Endothelial cell of umbilical vein (primary cell): ENCODE data around the gene ZBTB9. TPM values are rescaled to one million over a fixed set of nuclear protein-coding genes. Genes with fewer than 3 reads are reported as not detected.
"Not testable (repeated sequence)": the region's sequence is repeated elsewhere in the genome, so short reads cannot be mapped to it uniquely, and the experiment has no call there.

Source experiments
- BruUV-seq: library from RNA; stranded (reverse); fragments of 400-500 nt; replicated peaks from 2 replicates; lab custom pipeline; 2021; lab: Mats Ljungman, UMichigan
- CTCF ChIA-PET: fragments of 300-600, 350-600 bp; sonication (Branson Sonifier 250); formaldehyde crosslinking; loops from one replicate; lab custom pipeline; 2021; ENCODE audit warnings: antibody characterized with exemption, inconsistent platforms; lab: Charles Lee
- POLR2A ChIA-PET: fragments of 300-600, 350-600 bp; sonication (Branson Sonifier 250); formaldehyde crosslinking; loops from one replicate; lab custom pipeline; 2021; ENCODE audit warnings: antibody characterized with exemption, inconsistent platforms; lab: Charles Lee
- DNase-seq: peaks from one replicate; pipeline ENCODE4 v3.0.0-alpha.2; 2011; ENCODE audit warnings: low read depth, low spot score
- FAIRE-seq: peaks from 2 replicates; lab custom pipeline; 2011; peaks lifted over from hg19 to GRCh38; lab: Jason Lieb, UNC
- H2AFZ ChIP-seq: 2 replicates; pipeline ENCODE4 v1.6.0; 2012; ENCODE audit warnings: low read depth, low read length, control low read depth, inconsistent platforms
- H3K27ac ChIP-seq: 2 replicates; pipeline ENCODE4 v1.5.1; 2011; ENCODE audit warnings: low read depth, mild to moderate bottlenecking, control low read depth, low read length, moderate library complexity; ENCODE audit not compliant: insufficient read depth
- H3K27me3 ChIP-seq, 2 experiments: 2 replicates each; pipeline versions ENCODE4 v1.6.0 to v1.6.1; 2011; ENCODE audit warnings: low read length in 2 of 2, mixed read lengths in 1 of 2; ENCODE audit not compliant: control insufficient read depth in 2 of 2, insufficient read depth in 2 of 2
- H3K36me3 ChIP-seq, 2 experiments: 2 replicates in 1 of 2; 3 replicates in 1 of 2; pipeline ENCODE4 v1.5.1; 2011; ENCODE audit warnings: low read length in 2 of 2, mild to moderate bottlenecking in 1 of 2, moderate library complexity in 1 of 2; ENCODE audit not compliant: control insufficient read depth in 2 of 2, insufficient read depth in 2 of 2; ENCODE audit errors: extremely low read depth in 1 of 2
- H3K4me1 ChIP-seq: 3 replicates; pipeline ENCODE4 v1.5.1; 2011; ENCODE audit warnings: mild to moderate bottlenecking, low read length; ENCODE audit not compliant: control insufficient read depth, insufficient read depth; ENCODE audit errors: extremely low read depth
- H3K4me2 ChIP-seq: 2 replicates; pipeline ENCODE4 v1.6.1; 2011; ENCODE audit warnings: low read length, control low read depth, mixed read lengths; ENCODE audit not compliant: insufficient read depth
- H3K4me3 ChIP-seq, 3 experiments: fragments of 200-600 bp in 1 of 3; sonication (generic), shearing (Covaris generic) in 1 of 3; replicated peaks in 1 of 3; 2 replicates each; pipeline ENCODE4 v1.5.1; 2011 to 2016; ENCODE audit warnings: control low read depth in 3 of 3, low read length in 3 of 3, mild to moderate bottlenecking in 2 of 3, inconsistent platforms in 1 of 3, low read depth in 1 of 3, moderate library complexity in 1 of 3; ENCODE audit not compliant: insufficient read depth in 1 of 3
- H3K79me2 ChIP-seq: 2 replicates; pipeline ENCODE4 v1.6.0; 2012; ENCODE audit warnings: low read length, inconsistent platforms; ENCODE audit not compliant: control insufficient read depth, insufficient read depth
- H3K9ac ChIP-seq: replicated peaks from 2 replicates; pipeline ENCODE3; 2011; ENCODE audit warnings: low read length, control low read depth; ENCODE audit not compliant: insufficient read depth; ENCODE audit errors: extremely low read depth
- H3K9me1 ChIP-seq: replicated peaks from 3 replicates; pipeline ENCODE4 v1.6.0; 2011; ENCODE audit warnings: mild to moderate bottlenecking, low read length; ENCODE audit not compliant: control insufficient read depth, insufficient read depth; ENCODE audit errors: extremely low read depth
- H3K9me3 ChIP-seq: replicated peaks from 2 replicates; pipeline ENCODE4 v1.5.1; 2012; ENCODE audit warnings: low read length, inconsistent platforms; ENCODE audit not compliant: control insufficient read depth, insufficient read depth
- H4K20me1 ChIP-seq: replicated peaks from 2 replicates; pipeline ENCODE3; 2011; ENCODE audit warnings: mild to moderate bottlenecking, low read length; ENCODE audit not compliant: control insufficient read depth, insufficient read depth; ENCODE audit errors: extremely low read depth
- EZH2 ChIP-seq: IDR thresholded peaks from 2 replicates; pipeline ENCODE4 v1.6.1; 2012; ENCODE audit warnings: borderline replicate concordance, low read depth, mild to moderate bottlenecking, moderate library complexity, low read length, inconsistent platforms; ENCODE audit not compliant: severe bottlenecking
- FOS ChIP-seq: IDR thresholded peaks from 2 replicates; pipeline ENCODE4 v1.6.1; 2011; ENCODE audit warnings: mild to moderate bottlenecking, low read length, moderate library complexity, borderline replicate concordance; ENCODE audit not compliant: insufficient read depth
- GATA2 ChIP-seq: IDR thresholded peaks from 2 replicates; pipeline ENCODE4 v1.7.0; 2011; ENCODE audit warnings: low read depth, mild to moderate bottlenecking, moderate library complexity, mixed read lengths, low read length; ENCODE audit not compliant: insufficient read length, insufficient read depth
- JUN ChIP-seq: IDR thresholded peaks from 2 replicates; pipeline ENCODE4 v1.6.1; 2011; ENCODE audit warnings: borderline replicate concordance, low read depth; ENCODE audit not compliant: insufficient read length, insufficient read depth
- MYC ChIP-seq: IDR thresholded peaks from one replicate; pipeline ENCODE4 v1.6.1; 2011; ENCODE audit warnings: mild to moderate bottlenecking, low read depth, low read length
- POLR2A ChIP-seq: IDR thresholded peaks from 2 replicates; pipeline ENCODE4 v1.6.1; 2012; ENCODE audit warnings: low read depth, mild to moderate bottlenecking, control low read depth, low read length
- POLR2AphosphoS5 ChIP-seq: IDR thresholded peaks from 2 replicates; pipeline ENCODE4 v1.6.1; 2012; ENCODE audit warnings: low read depth, mild to moderate bottlenecking, control low read depth, low read length, moderate library complexity; ENCODE audit not compliant: insufficient read depth
- dilution Hi-C: fragments of 300-500 bp; cut with MboI; formaldehyde crosslinking; loops from one replicate; pipeline ENCODE4 v1.15.0; 2019; ENCODE audit warnings: low sequenced_read_pairs; ENCODE audit not compliant: extremely low pct_ligation_motif_present
- intact Hi-C: fragments of 100-400 bp; cut with micrococcal nuclease; formaldehyde crosslinking; loops from one replicate; pipeline ENCODE4 v1.10.0; 2022
- polyA plus RNA-seq, 4 experiments: library from polyadenylated mRNA; depleted of rRNA in 3 of 4; stranded (reverse) in 3 of 4; unstranded in 1 of 4; fragments of >200 nt; gene quantifications; 2 replicates each; pipeline versions ENCODE4 v1.2.1 to v1.2.3, GENCODE V29; 2011 to 2012; ENCODE audit warnings: missing spikeins in 1 of 4
- total RNA-seq: library from RNA; stranded (reverse); gene quantifications from 2 replicates; pipeline ENCODE4 v1.2.3, GENCODE V29; 2021
- TF ChIP-seq, protein P1 (sequence below): IDR thresholded peaks from 2 replicates; pipeline ENCODE4 v1.6.1; 2011; ENCODE audit not compliant: insufficient read depth, insufficient read length
- TF ChIP-seq, protein P2 (sequence below), 2 donors: IDR thresholded peaks; 1 replicate in 1 of 2; 2 replicates in 1 of 2; pipeline ENCODE4 v1.5.1; 2011; ENCODE audit warnings: low read length in 2 of 2, mild to moderate bottlenecking in 2 of 2, moderate library complexity in 2 of 2, control low read depth in 1 of 2, inconsistent platforms in 1 of 2, low read depth in 1 of 2; ENCODE audit not compliant: insufficient read depth in 1 of 2; ENCODE audit errors: extremely low read depth in 1 of 2

ZBTB9 gene
- total and polyA plus RNA-seq, 2 donors (not counting 3 experiments of a cell fraction or from before 2014, with no cell fraction given), result 4.7 to 8.0 TPM

DNA sequence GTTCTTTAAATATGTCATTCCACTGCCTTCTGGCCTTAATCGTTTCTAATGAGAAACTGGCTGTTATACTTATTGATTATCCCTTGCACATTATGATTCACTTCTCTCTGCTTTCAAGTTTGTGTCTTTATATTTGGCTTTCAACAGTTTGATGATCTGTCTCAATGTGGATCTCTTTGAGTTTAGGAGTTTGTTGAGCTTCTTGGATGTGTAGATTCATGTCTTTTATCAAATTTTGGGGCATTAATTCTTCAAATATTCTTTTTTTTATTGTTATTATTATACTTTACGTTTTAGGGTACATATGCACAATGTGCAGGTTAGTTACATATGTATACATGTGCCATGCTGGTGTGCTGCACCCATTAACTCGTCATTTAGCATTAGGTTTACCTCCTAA lies 29.3 kb downstream of the ZBTB9 start:
- intact Hi-C loops (no loop called here), dilution Hi-C loops (no loop called here)
- DNase-seq (no peak), FAIRE-seq (no peak)
- H3K9me1 ChIP-seq, result no peaks in the 10 kb centered on the region
- TF ChIP-seq, protein P1, sequence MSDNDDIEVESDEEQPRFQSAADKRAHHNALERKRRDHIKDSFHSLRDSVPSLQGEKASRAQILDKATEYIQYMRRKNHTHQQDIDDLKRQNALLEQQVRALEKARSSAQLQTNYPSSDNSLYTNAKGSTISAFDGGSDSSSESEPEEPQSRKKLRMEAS, result no peak
- TF ChIP-seq POLR2A (no peak), FOS (no peak), EZH2 (no peak), GATA2 (no peak), JUN (no peak), MYC (no peak), POLR2AphosphoS5 (no peak)
- TF ChIP-seq, protein P2, sequence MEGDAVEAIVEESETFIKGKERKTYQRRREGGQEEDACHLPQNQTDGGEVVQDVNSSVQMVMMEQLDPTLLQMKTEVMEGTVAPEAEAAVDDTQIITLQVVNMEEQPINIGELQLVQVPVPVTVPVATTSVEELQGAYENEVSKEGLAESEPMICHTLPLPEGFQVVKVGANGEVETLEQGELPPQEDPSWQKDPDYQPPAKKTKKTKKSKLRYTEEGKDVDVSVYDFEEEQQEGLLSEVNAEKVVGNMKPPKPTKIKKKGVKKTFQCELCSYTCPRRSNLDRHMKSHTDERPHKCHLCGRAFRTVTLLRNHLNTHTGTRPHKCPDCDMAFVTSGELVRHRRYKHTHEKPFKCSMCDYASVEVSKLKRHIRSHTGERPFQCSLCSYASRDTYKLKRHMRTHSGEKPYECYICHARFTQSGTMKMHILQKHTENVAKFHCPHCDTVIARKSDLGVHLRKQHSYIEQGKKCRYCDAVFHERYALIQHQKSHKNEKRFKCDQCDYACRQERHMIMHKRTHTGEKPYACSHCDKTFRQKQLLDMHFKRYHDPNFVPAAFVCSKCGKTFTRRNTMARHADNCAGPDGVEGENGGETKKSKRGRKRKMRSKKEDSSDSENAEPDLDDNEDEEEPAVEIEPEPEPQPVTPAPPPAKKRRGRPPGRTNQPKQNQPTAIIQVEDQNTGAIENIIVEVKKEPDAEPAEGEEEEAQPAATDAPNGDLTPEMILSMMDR (IDR thresholded peaks at IDR 0.05; ENCODE audit: extremely low read depth in 1 of 2, insufficient read depth in 1 of 2, low read depth in 1 of 2, low read length in 2 of 2), result no peak
- no peaks in the 10 kb centered on the region for H4K20me1 ChIP-seq
- H2AFZ ChIP-seq, result no peak overlapping the region
- peaks cover 0 to 4% of the 10 kb centered on the region in 2 experiments for H3K27me3 ChIP-seq
- ChIA-PET POLR2A (no interaction called here), CTCF (no interaction called here)
- no peak overlapping the region for H3K4me3 ChIP-seq
- H3K79me2 ChIP-seq, result no peaks in the 10 kb centered on the region
- no peaks in the 10 kb centered on the region for H3K9me3 ChIP-seq
- no peak overlapping the region for H3K4me2 ChIP-seq
- no TSS peak for BruUV-seq
- H3K36me3 ChIP-seq, result no peaks in the 10 kb centered on the region
- no peaks in the 10 kb centered on the region for H3K4me1 ChIP-seq
- no peak overlapping the region for H3K27ac ChIP-seq
- no peak overlapping the region for H3K9ac ChIP-seq

DNA sequence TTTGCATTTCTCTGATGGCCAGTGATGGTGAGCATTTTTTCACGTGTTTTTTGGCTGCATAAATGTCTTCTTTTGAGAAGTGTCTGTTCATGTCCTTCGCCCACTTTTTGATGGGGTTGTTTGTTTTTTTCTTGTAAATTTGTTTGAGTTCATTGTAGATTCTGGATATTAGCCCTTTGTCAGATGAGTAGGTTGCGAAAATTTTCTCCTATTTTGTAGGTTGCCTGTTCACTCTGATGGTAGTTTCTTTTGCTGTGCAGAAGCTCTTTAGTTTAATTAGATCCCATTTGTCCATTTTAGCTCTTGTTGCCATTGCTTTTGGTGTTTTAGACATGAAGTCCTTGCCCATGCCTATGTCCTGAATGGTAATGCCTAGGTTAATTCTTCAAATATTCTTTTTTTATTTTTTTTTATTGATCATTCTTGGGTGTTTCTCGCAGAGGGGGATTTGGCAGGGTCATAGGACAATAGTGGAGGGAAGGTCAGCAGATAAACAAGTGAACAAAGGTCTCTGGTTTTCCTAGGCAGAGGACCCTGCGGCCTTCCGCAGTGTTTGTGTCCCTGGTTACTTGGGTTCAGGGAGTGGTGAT lies 30.4 kb downstream of the ZBTB9 start:
- dilution Hi-C loops, POLR2A ChIA-PET, H3K9me3 ChIP-seq, H3K4me2 ChIP-seq, H3K9ac ChIP-seq, BruUV-seq, H3K79me2 ChIP-seq, H3K36me3 ChIP-seq, H3K9me1 ChIP-seq, intact Hi-C loops, H3K4me3 ChIP-seq, DNase-seq, FAIRE-seq, H3K27me3 ChIP-seq, H2AFZ ChIP-seq, CTCF ChIA-PET, H4K20me1 ChIP-seq, H3K27ac ChIP-seq, H3K4me1 ChIP-seq: not testable (repeated sequence)

DNA sequence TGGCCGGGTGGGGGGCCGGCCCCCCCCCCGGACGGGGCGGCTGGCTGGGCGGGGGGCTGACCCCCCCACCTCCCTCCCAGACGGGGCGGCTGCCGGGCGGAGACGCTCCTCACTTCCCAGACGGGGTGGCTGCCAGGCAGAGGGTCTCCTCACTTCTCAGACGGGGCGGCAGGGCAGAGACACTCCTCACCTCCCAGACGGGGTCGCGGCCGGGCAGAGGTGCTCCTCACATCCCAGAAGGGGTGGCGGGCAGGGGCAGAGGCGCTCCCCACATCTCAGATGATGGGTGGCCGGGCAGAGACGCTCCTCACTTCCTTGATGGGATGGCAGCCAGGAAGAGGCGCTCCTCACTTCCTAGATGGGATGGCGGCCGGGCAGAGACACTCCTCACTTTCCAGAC lies 31.3 kb downstream of the ZBTB9 start:
- CTCF ChIA-PET, dilution Hi-C loops, H3K4me3 ChIP-seq, H4K20me1 ChIP-seq, BruUV-seq, H3K27me3 ChIP-seq, POLR2A ChIA-PET, DNase-seq, H3K4me2 ChIP-seq, intact Hi-C loops, H3K9ac ChIP-seq, H3K79me2 ChIP-seq, H3K27ac ChIP-seq, FAIRE-seq, H3K4me1 ChIP-seq, H3K9me3 ChIP-seq, H3K36me3 ChIP-seq, H3K9me1 ChIP-seq, H2AFZ ChIP-seq: not testable (repeated sequence)
